Liver (tissue), 9 donors: Measurements from ENCODE around the gene TAS2R31. TPM values are rescaled to one million over a fixed set of nuclear protein-coding genes. Genes with fewer than 3 reads are reported as not detected.

Source experiments
- DNase-seq: peaks from one replicate; pipeline ENCODE4 v3.0.0-alpha.2; 2017; ENCODE audit warnings: low spot score
- H3K27ac ChIP-seq, 2 donors: one replicate each; pipeline ENCODE4 v1.7.0; 2013; ENCODE audit warnings: inconsistent platforms in 2 of 2, low read length in 2 of 2, control low read depth in 1 of 2, low read depth in 1 of 2, mild to moderate bottlenecking in 1 of 2
- H3K27me3 ChIP-seq, 4 donors: one replicate each; pipeline versions ENCODE4 v1.6.1 to v1.7.0; 2013; ENCODE audit warnings: low read length in 3 of 4, inconsistent platforms in 1 of 4, mild to moderate bottlenecking in 1 of 4, moderate library complexity in 1 of 4; ENCODE audit not compliant: control insufficient read depth in 4 of 4, insufficient read depth in 4 of 4
- H3K36me3 ChIP-seq, 4 donors: one replicate each; pipeline versions ENCODE4 v1.6.1 to v1.7.0; 2013; ENCODE audit warnings: low read length in 3 of 4, mild to moderate bottlenecking in 3 of 4, low read depth in 1 of 4, moderate library complexity in 1 of 4; ENCODE audit not compliant: control insufficient read depth in 4 of 4, insufficient read depth in 3 of 4
- H3K4me1 ChIP-seq, 4 donors: one replicate each; pipeline versions ENCODE4 v1.6.1 to v1.7.0; 2013; ENCODE audit warnings: low read length in 3 of 4, mild to moderate bottlenecking in 3 of 4, moderate library complexity in 1 of 4; ENCODE audit not compliant: control insufficient read depth in 4 of 4, insufficient read depth in 4 of 4
- H3K4me3 ChIP-seq, 3 donors: one replicate each; pipeline versions ENCODE4 v1.6.1 to v1.7.0; 2013; ENCODE audit warnings: low read length in 3 of 3, control low read depth in 1 of 3, low read depth in 1 of 3, mild to moderate bottlenecking in 1 of 3
- H3K9ac ChIP-seq, 2 donors: one replicate each; pipeline ENCODE4 v1.7.0; 2013; ENCODE audit warnings: low read length in 2 of 2, mild to moderate bottlenecking in 2 of 2, moderate library complexity in 2 of 2, control low read depth in 1 of 2, low read depth in 1 of 2
- H3K9me3 ChIP-seq, 4 donors: one replicate each; pipeline versions ENCODE4 v1.6.1 to v1.7.0; 2013; ENCODE audit warnings: low read length in 3 of 4; ENCODE audit not compliant: control insufficient read depth in 4 of 4
- ATF3 ChIP-seq: IDR thresholded peaks from 2 replicates; pipeline ENCODE4 v1.6.1; 2016; ENCODE audit warnings: antibody characterized with exemption
- CTCF ChIP-seq: fragments of 150-350 bp; IDR thresholded peaks from 2 replicates; pipeline ENCODE4 v1.5.1; 2017; ENCODE audit warnings: improper control_type of control experiment, low read depth, low read length; ENCODE audit not compliant: missing input control
- FOXA1 ChIP-seq: IDR thresholded peaks from 2 replicates; pipeline ENCODE4 v1.6.1; 2016; ENCODE audit warnings: antibody characterized with exemption
- FOXA2 ChIP-seq: IDR thresholded peaks from 2 replicates; pipeline ENCODE4 v1.6.1; 2016; ENCODE audit warnings: antibody characterized with exemption
- GABPA ChIP-seq, 2 donors: IDR thresholded peaks in 1 of 2; conservative IDR thresholded peaks in 1 of 2; 2 replicates each; pipeline ENCODE4 v1.6.1; 2016; ENCODE audit warnings: antibody characterized with exemption in 2 of 2, mild to moderate bottlenecking in 1 of 2, moderate library complexity in 1 of 2
- HNF4A ChIP-seq, 2 donors: conservative IDR thresholded peaks; 2 replicates each; pipeline ENCODE4 v1.6.1; 2016; ENCODE audit warnings: antibody characterized with exemption in 2 of 2, mild to moderate bottlenecking in 2 of 2
- HNF4G ChIP-seq: IDR thresholded peaks from 2 replicates; pipeline ENCODE4 v1.6.1; 2016; ENCODE audit warnings: antibody characterized with exemption
- JUND ChIP-seq, 2 donors: IDR thresholded peaks; 2 replicates each; pipeline ENCODE4 v1.6.1; 2016; ENCODE audit warnings: antibody characterized with exemption in 2 of 2
- MAX ChIP-seq: IDR thresholded peaks from 2 replicates; pipeline ENCODE4 v1.6.1; 2016; ENCODE audit warnings: antibody characterized with exemption
- NR2F2 ChIP-seq: IDR thresholded peaks from 2 replicates; pipeline ENCODE4 v1.6.1; 2016; ENCODE audit warnings: antibody characterized with exemption
- RAD21 ChIP-seq, 2 donors: IDR thresholded peaks; 2 replicates each; pipeline ENCODE4 v1.6.1; 2016; ENCODE audit warnings: antibody characterized with exemption in 2 of 2, mild to moderate bottlenecking in 2 of 2
- REST ChIP-seq: IDR thresholded peaks from 2 replicates; pipeline ENCODE4 v1.6.1; 2016; ENCODE audit warnings: antibody characterized with exemption, mild to moderate bottlenecking
- SP1 ChIP-seq: IDR thresholded peaks from 2 replicates; pipeline ENCODE4 v1.6.1; 2018; ENCODE audit warnings: antibody characterized with exemption, mild to moderate bottlenecking
- TAF1 ChIP-seq: conservative IDR thresholded peaks from 2 replicates; pipeline ENCODE4 v1.6.1; 2016; ENCODE audit warnings: antibody characterized with exemption, mild to moderate bottlenecking
- YY1 ChIP-seq: IDR thresholded peaks from 2 replicates; pipeline ENCODE4 v1.6.1; 2016; ENCODE audit warnings: antibody characterized with exemption, mild to moderate bottlenecking
- WGBS: extraction: QIAGEN DNeasy Blood & Tissue Kit; methylation state at CpG from one replicate; pipeline ENCODE4 v1.1.7; 2013; 5-methylcytosine and 5-hydroxymethylcytosine counted together
- polyA plus RNA-seq, 2 donors: library from polyadenylated mRNA; stranded (reverse) in 1 of 2; unstranded in 1 of 2; fragments of 200-250 nt in 1 of 2; fragments of >200 nt in 1 of 2; fragmentation: Nextera tagmentation in 1 of 2; extraction: Ambion mirVana in 1 of 2; gene quantifications; one replicate each; pipeline versions ENCODE4 v1.2.1 to v1.2.3, GENCODE V29; 2013 to 2015
- total RNA-seq, 2 donors: library from RNA; depleted of rRNA; stranded (reverse); fragments of >200 nt; gene quantifications; one replicate each; pipeline ENCODE4 v1.2.3, GENCODE V29; 2014
- donor health status: healthy.
- donor health status: healthy.
- donor health status: healthy.
- donor health status: healthy.
- donor health status: healthy.

TAS2R31 gene
- total and polyA plus RNA-seq, 4 donors: 0.99 to 7.4 (median 1.3) TPM; not detected in 1

- no peaks in the 10 kb centered on the region for H3K9me3 ChIP-seq
- WGBS: 100% methylated on average over 1 of the region's 1 CpG
- no peaks in the 10 kb centered on the region for H3K36me3 ChIP-seq
- TF ChIP-seq TAF1 (no peak), SP1 (no peak), GABPA (IDR thresholded peaks at IDR 0.05 in 1 of 2, conservative IDR thresholded peaks at IDR 0.05 in 1 of 2) (no peak), FOXA2 (no peak), FOXA1 (no peak), YY1 (no peak), HNF4G (no peak), JUND (IDR thresholded peaks at IDR 0.05) (no peak), CTCF (no peak), NR2F2 (no peak), RAD21 (IDR thresholded peaks at IDR 0.05) (no peak), MAX (no peak), ATF3 (no peak), HNF4A (conservative IDR thresholded peaks at IDR 0.05) (no peak), REST (no peak)
- no peak overlapping the region for H3K4me3 ChIP-seq
- no peaks in the 10 kb centered on the region for H3K27me3 ChIP-seq
- no peak for DNase-seq
- no peaks in the 10 kb centered on the region for H3K4me1 ChIP-seq
- H3K9ac ChIP-seq: no peak overlapping the region
- no peak overlapping the region for H3K27ac ChIP-seq
Measured at GRCh38 chr12:11078246-11078645, 47.0 kb upstream of the TAS2R31 start.

GRCh38 chr12:11075642-11076041, 44.4 kb upstream of the TAS2R31 start:
- Histone ChIP-seq H3K4me1 (peaks cover 0 to 3% (median 0%) of the 10 kb centered on the region in 4 donors), H3K9ac (no peak overlapping the region), H3K27ac (no peak overlapping the region), H3K9me3 (no peaks in the 10 kb centered on the region), H3K36me3 (no peaks in the 10 kb centered on the region), H3K27me3 (no peaks in the 10 kb centered on the region), H3K4me3 (no peak overlapping the region)
- TF ChIP-seq SP1 (no peak), HNF4A (conservative IDR thresholded peaks at IDR 0.05) (no peak), CTCF (no peak), TAF1 (no peak), FOXA1 (no peak), JUND (IDR thresholded peaks at IDR 0.05) (no peak), GABPA (IDR thresholded peaks at IDR 0.05 in 1 of 2, conservative IDR thresholded peaks at IDR 0.05 in 1 of 2) (no peak), ATF3 (no peak)
- no peak for DNase-seq
- 78% methylated on average over 3 of the region's 3 CpGs for WGBS
